Fibroblast of the aortic adventitia (primary cell): Measurements from ENCODE around the gene EXOSC9. TPM values are rescaled to one million over a fixed set of nuclear protein-coding genes. Genes with fewer than 3 reads are reported as not detected.

Experiments
- DNase-seq: peaks from one replicate; pipeline ENCODE4 v3.0.0-alpha.2; 2010; ENCODE audit warnings: low read depth
- H3K4me3 ChIP-seq: 2 replicates; pipeline ENCODE4 v1.5.1; 2011; ENCODE audit warnings: low read depth, mild to moderate bottlenecking, control low read depth, low read length, moderate library complexity
- total RNA-seq: library from RNA; depleted of rRNA; stranded (reverse); fragments of >200 nt; gene quantifications from 2 replicates; pipeline ENCODE4 v1.2.3, GENCODE V29; 2012; ENCODE audit warnings: low replicate concordance
- TF ChIP-seq, protein P1 (sequence below): IDR thresholded peaks from 2 replicates; pipeline ENCODE4 v1.5.1; 2011; ENCODE audit warnings: mild to moderate bottlenecking, low read length, control low read depth, inconsistent platforms; ENCODE audit not compliant: insufficient read depth

Gene EXOSC9
- total RNA-seq, 1 donor: 50.7 TPM

DNA sequence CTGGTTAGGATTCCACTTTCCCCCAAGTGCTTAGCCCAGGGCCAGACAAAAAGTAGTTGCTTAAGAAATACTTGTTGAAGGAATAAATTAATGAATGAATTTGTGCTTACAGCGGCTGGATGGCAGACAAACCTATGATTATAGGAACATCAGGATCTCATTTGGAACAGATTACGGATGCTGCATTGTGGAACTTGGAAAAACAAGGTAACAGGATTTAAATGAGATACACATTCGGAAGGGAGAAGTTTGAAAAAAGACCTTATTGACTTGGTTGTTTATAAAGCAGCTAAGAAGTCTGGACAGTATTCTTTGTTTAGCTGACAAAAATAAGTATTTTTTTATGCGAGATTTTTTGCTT is 572 bp downstream of the EXOSC9 start:
- TF ChIP-seq, protein P1, sequence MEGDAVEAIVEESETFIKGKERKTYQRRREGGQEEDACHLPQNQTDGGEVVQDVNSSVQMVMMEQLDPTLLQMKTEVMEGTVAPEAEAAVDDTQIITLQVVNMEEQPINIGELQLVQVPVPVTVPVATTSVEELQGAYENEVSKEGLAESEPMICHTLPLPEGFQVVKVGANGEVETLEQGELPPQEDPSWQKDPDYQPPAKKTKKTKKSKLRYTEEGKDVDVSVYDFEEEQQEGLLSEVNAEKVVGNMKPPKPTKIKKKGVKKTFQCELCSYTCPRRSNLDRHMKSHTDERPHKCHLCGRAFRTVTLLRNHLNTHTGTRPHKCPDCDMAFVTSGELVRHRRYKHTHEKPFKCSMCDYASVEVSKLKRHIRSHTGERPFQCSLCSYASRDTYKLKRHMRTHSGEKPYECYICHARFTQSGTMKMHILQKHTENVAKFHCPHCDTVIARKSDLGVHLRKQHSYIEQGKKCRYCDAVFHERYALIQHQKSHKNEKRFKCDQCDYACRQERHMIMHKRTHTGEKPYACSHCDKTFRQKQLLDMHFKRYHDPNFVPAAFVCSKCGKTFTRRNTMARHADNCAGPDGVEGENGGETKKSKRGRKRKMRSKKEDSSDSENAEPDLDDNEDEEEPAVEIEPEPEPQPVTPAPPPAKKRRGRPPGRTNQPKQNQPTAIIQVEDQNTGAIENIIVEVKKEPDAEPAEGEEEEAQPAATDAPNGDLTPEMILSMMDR: no peak
- DNase-seq: no peak
- H3K4me3 ChIP-seq: peak overlapping the region; percentile 100

DNA sequence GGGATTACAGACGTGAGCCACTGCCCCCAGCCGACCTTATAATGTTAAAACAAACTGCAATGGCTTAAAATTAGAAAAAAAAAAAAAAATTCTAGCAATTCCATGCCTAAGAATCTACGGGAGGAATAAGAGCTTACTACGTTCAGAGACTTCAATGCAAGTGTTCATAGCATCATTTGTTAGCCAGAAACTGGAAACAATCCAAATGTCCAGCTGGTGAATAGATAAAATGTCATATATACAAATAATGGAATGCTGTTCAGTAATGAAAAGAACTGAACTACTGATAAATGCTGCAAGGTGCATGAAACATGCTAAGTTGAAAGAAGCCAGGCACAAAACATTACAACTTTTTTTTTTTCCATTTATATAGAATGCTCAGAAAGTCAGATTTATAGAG is 5.3 kb downstream of the EXOSC9 start:
- H3K4me3 ChIP-seq: no peak overlapping the region
- no peak for DNase-seq
- TF ChIP-seq, protein P1: no peak

DNA sequence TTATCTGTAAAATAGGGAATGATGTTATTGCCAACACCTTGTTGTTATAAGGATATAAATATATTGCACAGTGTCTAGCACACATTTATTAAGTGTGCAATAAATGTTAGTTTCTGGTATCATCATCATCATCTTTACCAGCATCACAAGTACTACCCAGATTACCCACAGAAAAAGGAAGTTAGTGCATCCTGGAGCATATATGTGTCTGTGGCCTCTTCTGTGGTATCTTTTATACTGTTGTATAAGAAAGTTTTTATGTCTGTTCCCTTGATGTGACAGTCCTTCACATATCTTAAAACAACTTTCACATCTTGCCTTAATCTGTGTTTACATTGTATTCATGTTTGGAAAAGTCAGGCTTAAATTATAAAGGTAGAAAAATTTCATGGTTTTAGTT is 10.0 kb downstream of the EXOSC9 start:
- H3K4me3 ChIP-seq: no peak overlapping the region
- no peak for DNase-seq
- TF ChIP-seq, protein P1: no peak

DNA sequence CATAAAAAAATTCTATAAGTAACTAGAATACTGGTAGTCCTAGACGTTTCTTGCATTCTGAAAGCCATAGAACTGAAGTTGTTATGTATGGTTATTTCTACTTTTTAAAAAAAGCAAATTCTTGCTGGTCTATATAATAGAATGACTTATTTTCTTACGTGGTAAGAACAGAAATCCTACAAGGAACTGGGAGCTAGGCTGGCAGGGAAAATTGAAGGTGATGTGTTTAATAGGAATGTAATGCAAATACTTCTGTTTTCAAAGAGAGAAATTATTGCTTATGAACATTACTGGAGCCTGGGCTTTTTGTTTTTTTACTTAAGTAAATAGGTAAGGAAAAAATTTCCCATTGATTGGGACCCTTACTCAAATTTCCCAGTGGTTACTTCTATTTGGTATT is 13.6 kb downstream of the EXOSC9 start:
- TF ChIP-seq, protein P1: no peak
- H3K4me3 ChIP-seq: no peak overlapping the region
- no peak for DNase-seq

DNA sequence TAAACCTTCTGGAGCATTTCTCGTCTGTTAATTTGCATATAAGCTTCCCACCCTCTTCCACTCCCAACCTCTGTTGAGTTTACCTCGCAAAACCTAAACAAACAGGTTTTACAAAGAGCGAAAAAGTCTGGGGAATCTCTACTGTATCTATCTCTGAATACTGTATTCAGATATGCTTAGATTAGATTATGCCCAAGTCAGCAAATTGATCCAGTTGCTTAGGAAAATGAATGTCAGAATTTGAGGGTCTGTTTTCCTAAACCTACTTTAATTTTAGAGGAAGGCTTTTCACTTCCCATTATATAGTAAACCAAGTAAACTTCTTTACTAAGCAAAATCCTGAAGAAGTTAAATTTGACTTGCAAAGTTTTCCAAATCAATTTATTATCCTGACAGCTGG is 15.9 kb downstream of the EXOSC9 start:
- TF ChIP-seq, protein P1: no peak
- no peak for DNase-seq
- H3K4me3 ChIP-seq: no peak overlapping the region

DNA sequence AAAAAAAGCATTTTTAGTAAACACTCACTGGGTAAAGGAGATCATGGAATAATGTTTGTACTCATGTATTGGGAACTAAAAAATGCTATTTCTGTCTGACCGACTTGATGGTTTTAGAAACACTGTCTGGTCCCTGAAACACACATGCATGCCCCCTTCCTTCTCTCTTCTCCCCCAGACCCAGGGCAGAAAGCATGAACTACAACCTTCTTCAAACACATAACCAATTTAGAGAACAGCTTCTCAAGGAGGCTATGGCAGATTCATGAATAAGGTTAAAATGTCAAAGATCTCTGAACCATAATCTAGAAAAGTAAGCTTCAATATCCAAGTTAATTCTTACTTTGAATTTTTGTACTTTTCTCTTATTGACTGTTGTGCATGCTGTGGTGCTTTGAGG is 16.6 kb downstream of the EXOSC9 start:
- TF ChIP-seq, protein P1: no peak
- H3K4me3 ChIP-seq: no peak overlapping the region
- DNase-seq: no peak

DNA sequence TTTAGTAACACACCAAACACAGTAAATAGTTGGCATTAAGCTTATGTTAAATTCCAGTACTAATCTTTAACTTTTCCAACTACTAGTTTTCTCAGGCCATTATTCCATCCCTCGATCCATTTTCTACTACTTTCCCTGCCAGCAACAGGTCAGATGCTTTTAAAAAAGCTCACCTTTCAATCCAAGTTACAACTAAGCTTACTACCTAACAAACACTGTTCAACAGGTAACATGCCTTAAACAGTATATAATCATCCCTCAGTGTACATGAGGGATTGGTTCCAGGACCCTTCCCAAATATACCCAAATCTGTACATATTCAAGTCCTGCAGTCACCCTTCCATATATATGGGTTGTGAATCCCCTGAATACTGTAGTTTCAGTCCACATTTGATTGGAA is 17.1 kb downstream of the EXOSC9 start:
- DNase-seq: no peak
- TF ChIP-seq, protein P1: no peak
- H3K4me3 ChIP-seq: no peak overlapping the region
